Mammary epithelial cell (primary cell): ENCODE measurements around the gene CEP112.

ENCODE experiments used
- EZH2 ChIP-seq: IDR thresholded peaks from 2 replicates; pipeline ENCODE4 v1.6.1; 2012; ENCODE audit warnings: low read length, inconsistent platforms, borderline replicate concordance
- TF ChIP-seq, protein P1 (sequence below), 2 donors: IDR thresholded peaks in 1 of 2; conservative IDR thresholded peaks in 1 of 2; 2 replicates each; pipeline ENCODE4 v1.5.1; 2011 to 2012; ENCODE audit warnings: inconsistent platforms in 2 of 2, low read length in 2 of 2, mild to moderate bottlenecking in 2 of 2, control low read depth in 1 of 2, low read depth in 1 of 2; ENCODE audit not compliant: insufficient read depth in 1 of 2; ENCODE audit errors: extremely low read depth in 1 of 2

DNA sequence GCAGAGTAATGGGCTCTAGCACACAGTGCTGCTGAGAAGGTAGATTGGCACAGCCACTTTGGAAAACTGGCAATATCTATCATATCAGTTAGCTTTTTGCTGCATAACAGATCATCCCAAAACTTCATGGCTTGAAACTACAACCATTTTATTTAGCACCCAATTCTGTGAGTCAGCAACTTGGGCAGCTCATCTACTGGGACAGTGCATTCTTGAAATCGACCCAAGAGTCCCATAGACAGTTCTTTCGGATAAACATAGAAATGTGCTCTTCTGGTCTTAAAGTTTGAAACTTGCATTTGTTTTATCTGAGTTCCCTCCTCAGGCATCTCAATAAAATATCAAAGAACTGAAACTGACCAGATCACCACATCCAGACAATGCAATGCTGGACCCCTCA is 76.7 kb downstream of the CEP112 start:
- TF ChIP-seq, protein P1, sequence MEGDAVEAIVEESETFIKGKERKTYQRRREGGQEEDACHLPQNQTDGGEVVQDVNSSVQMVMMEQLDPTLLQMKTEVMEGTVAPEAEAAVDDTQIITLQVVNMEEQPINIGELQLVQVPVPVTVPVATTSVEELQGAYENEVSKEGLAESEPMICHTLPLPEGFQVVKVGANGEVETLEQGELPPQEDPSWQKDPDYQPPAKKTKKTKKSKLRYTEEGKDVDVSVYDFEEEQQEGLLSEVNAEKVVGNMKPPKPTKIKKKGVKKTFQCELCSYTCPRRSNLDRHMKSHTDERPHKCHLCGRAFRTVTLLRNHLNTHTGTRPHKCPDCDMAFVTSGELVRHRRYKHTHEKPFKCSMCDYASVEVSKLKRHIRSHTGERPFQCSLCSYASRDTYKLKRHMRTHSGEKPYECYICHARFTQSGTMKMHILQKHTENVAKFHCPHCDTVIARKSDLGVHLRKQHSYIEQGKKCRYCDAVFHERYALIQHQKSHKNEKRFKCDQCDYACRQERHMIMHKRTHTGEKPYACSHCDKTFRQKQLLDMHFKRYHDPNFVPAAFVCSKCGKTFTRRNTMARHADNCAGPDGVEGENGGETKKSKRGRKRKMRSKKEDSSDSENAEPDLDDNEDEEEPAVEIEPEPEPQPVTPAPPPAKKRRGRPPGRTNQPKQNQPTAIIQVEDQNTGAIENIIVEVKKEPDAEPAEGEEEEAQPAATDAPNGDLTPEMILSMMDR (conservative IDR thresholded peaks at IDR 0.05 in 1 of 2, IDR thresholded peaks at IDR 0.05 in 1 of 2; ENCODE audit: extremely low read depth in 1 of 2, insufficient read depth in 1 of 2, low read depth in 1 of 2, low read length in 2 of 2), result no peak
- TF ChIP-seq EZH2, result no peak
